Hippocampal formation (tissue), 2 donors: ENCODE measurements around the gene CNPY3.
"Not testable (repeated sequence)": the region's sequence is repeated elsewhere in the genome, so short reads cannot be mapped to it uniquely, and the experiment has no call there.

Experiments used
- DNase-seq, 2 donors: peaks; one replicate each; lab custom pipeline; 2025; lab: John Stamatoyannopoulos, UW

The CNPY3 gene

DNA sequence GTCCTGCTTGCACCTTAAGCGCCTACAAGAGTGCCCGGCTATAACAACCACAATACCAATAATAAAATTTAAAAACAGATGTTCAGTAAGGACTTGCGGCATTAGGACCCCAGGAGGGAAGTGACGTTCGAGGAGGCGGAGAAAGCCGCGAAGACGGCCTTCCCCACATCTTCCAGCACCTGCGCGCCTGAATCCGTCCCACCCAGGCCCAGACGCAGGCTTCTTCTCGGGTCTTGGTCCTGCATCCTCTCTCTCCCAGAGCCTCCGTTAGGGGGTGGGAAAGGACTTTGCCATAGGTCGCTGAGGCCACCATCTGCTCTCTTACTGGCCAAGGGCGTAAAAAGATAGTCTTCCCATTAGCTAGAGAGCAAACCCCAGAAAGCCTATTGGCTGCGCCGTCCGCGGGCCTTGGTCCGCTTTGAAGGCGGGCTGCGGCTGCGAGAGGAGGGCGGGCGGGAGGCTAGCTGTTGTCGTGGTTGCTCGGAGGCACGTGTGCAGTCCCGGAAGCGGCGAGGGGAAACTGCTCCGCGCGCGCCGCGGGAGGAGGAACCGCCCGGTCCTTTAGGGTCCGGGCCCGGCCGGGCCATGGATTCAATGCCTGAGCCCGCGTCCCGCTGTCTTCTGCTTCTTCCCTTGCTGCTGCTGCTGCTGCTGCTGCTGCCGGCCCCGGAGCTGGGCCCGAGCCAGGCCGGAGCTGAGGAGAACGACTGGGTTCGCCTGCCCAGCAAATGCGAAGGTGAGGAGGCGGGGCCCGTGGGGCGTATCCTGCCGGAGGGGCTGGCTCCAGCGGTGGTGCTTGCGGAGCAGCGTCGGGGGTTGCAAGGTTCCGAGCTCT, at the start of gene CNPY3:
Gene CNPY3 (plus strand): TSS at position 495 of the 835 bp plus-strand sequence. CDS start 91 bp downstream, at position 586.
- peak; percentile 89 to 93 for DNase-seq

- DNase-seq: not testable (repeated sequence)
These were observed 49.0 kb upstream of the CNPY3 start for GRCh38 chr6:42880240-42880817.

- not testable (repeated sequence) for DNase-seq
These were observed 48.4 kb upstream of the CNPY3 start for GRCh38 chr6:42880871-42881270.

DNA sequence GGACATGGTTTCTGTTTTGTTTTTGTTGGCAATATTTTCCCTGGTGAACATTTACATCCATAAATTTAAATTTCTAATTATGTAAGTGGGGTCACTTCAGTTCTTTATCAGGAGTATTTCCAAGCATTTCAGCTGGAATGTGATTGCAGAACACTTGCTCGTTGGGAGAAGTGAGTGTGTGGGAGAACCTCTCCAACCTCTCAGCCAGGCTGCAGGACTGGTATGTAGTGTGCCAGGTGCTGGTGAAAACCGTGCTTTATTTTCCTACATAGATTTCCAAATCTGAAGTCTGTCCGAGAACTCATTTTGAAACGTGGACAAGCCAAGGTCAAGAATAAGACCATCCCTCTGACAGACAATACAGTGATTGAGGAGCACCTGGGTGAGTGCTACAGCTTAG, 43.6 kb upstream of the CNPY3 start:
- DNase-seq: no peak

GRCh38 chr6:42888201-42888600, 41.1 kb upstream of the CNPY3 start:
- not testable (repeated sequence) for DNase-seq

- DNase-seq: no peak
These were observed 39.5 kb upstream of the CNPY3 start for GRCh38 chr6:42889815-42890214.

DNA sequence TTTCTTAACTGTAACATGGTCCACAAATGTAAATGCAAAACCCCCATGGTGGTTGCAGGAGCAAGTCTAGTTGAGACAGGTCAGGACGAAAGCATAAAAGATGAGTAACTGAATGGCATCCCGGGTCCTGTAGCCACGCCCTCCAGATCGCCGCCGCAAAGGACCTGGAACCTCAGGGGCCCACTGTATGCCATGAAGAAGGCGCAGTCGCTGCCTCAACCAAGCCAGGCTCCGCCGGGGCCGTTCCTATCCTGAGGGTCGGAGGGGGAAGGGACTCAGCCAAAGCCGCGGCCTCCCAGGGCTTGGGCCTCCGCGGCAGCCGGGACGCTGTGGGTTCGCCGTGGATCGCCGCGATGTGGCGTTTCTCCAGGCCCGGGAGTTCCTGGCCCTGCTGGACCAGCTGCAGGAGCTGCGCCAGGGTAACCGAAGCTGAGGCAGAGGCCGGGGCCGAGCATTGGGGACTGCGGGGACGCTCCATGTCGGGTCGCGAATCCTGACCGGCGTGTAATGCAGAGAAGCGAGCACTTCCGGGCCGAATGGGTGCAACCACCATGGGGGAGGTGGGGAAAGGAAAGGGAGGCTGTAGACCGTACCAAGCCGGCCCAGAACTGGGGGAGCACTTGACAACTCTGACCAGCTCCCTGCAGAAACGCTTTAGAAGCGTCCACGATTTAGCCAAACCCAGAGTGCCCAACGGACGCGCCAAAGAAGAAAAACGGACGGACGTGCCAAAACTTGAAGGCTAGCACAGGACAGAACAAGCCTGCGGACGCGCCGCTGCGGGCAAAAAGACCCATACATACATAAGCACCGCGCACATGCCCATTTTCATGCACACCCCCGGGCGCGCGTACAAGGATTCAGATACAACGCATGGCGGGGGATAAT, 38.7 kb upstream of the CNPY3 start:
- DNase-seq: peak; percentile 83 to 93

- DNase-seq: no peak
These were observed 38.0 kb upstream of the CNPY3 start for GRCh38 chr6:42891199-42891722.

DNA sequence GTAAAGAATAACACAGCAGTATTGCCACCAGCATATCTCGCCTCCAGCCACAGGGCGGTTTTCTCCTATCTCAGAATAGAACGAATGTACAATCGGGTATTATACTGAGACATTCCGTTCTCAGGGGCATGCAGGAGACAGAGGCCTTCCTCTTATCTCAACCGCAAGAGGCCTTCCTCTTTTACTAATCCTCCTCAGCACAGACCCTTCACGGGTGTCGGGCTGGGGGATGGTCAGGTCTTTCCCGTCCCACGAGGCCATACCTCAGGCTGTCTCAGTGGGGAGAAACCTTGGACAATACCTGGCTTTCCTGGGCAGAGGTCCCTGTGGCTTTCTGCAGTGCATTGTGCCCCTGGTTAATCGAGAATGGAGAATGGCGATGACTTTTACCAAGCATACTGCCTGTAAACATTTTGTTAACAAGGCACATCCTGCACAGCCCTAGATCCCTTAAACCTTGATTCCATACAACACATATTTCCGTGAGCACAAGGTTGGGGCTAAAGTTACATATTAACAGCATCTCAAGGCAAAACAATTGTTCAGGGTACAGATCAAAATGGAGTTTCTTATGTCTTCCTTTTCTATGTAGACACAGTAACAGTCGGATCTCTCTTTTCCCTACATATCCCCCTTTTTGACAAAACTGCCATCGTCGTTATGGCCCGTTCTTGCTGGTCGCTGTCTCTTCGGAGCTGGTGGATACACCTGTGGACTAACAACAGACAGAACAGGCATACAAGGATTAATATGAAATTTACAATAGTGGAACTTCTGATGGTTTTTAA, 35.0 kb upstream of the CNPY3 start:
- not testable (repeated sequence) for DNase-seq

GRCh38 chr6:42896178-42896719, 33.0 kb upstream of the CNPY3 start:
- no peak for DNase-seq

DNA sequence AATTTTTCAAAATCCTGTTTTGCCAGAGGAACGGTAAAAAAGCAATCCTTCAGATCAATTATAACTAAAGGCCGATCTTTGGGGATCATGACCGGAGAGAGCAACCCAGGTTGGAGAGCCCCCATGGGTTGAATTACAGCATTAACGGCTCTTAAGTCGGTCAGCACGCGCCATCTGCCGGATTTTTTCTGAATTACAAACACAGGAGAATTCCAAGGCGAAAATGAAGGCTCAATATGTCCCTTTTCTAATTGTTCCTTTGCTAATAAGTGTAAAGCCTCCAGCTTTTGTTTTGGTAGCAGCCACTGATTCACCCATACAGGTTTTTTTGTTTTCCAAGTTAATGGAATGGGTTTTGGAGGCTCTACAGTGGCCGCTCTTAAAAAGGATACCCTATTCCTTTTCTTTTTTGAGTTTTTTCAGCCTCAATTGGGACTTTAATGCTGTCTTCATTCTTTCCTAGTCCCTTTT, 30.4 kb upstream of the CNPY3 start:
- DNase-seq: peak; percentile 57 to 68

GRCh38 chr6:42899871-42900270, 29.4 kb upstream of the CNPY3 start:
- DNase-seq: no peak

DNA sequence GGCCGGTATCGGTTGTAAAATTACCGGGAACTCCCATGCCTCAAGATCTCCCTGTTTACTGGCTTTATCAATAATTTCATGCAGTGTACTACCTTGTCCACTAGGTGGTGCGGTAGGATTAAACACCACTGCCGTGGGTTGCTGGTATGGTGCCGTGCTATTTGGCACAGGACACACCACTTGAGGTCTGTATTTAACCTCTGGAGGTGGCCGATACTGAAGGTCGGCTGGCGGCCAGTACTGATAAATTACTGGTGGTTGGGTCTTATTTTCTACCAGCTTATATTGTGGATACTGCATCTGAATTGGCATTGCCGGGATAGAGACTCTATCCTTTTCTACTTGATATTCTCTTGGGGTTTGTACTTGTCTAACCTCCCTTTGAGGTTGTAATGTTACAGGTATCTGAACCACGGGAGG, 27.7 kb upstream of the CNPY3 start:
- peak; percentile 63 to 87 for DNase-seq

DNA sequence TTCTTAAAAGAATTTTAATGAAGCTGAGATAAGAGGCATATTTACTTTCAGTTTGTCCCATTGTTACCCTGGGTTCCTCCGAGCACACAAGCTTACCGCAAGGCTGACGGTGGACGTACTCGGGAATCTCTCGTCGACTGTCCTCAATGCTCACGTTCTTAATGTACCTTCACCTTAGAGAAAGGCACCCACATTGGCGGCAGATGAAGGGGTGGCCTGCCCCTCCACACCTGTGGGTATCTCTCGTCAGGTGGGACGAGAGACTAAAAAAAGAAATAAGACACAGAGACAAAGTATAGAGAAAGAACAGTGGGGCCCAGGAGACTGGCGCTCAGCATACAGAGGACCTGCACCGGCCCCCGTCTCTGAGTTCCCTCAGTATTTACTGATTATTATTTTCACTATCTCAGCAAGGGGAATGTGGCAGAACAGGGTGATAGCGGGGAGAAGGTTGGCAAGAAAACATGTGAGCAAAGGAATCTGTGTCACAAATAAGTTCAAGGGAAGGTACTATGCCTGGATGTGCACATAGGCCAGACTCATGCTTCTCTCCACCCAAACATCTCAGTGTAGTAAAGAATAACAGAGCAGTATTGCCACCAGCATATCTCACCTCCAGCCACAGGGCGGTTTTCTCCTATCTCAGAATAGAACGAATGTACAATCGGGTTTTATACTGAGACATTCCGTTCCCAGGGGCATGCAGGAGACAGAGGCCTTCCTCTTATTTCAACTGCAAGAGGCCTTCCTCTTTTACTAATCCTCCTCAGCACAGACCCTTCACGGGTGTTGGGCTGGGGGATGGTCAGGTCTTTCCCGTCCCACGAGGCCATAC, 26.6 kb upstream of the CNPY3 start:
- DNase-seq: not testable (repeated sequence)

DNA sequence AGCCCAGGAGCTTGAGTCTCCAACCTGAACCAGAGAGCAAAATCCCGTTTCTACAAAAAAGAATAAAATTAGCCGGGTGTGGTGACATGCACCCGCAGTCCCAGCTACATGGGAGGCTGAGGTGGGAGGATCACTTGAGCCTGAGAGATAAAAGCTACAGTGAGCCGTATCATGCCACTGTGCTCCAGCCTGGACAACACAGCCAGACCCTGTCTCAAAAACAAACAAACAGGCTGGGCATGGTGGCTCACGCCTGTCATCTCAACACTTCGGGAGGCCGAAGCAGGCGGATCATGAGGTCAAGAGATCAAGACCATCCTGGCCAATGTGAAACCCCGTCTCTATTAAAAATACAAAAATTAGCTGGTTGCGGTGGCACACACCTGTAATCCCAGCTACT, 24.8 kb upstream of the CNPY3 start:
- no peak for DNase-seq

DNA sequence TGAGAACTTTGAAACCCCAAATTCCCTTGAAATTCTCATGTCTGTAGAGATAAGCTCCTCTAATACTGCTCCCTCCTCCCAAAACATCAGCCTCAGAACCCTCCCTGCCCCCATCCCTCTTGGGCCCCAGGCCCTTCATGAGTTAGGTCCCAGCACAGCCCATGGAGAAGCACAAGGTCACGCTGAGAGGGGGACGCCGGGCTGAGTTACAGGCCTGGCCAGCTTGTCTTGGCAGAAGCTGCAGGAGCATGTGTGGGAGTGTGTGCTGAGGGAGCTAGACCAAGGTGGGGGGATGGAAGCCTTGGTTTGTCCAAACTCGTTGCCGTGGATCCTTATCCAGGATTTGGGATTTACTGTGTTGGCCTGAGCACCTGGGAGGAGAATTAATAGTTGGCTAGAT, 21.9 kb upstream of the CNPY3 start:
- no peak for DNase-seq

- DNase-seq: no peak
These were observed 19.4 kb upstream of the CNPY3 start for GRCh38 chr6:42909835-42910234.

GRCh38 chr6:42911171-42912021, 17.9 kb upstream of the CNPY3 start:
- no peak for DNase-seq

DNA sequence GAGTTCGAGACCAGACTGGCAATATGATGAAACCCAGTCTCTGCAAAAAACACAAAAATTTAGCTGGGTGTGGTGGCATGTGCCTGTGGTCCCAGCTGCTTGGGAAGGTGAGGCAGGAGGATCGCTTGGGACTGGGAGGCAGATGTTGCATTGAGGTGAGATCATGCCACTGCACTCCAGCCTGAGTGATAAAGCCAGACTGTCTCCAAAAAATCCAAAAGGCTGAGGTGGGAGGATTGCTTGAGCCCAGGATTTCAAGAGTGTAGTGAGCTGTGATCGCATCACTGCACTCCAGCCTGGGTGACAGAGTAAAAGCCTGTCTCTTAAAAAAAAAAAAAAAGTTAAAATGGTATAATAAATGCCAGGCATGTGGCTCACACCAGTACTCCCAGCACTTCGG, 14.7 kb upstream of the CNPY3 start:
- no peak for DNase-seq
